WTC11 (cell line): Measurements from ENCODE around the gene YES1. TPM values are rescaled to one million over a fixed set of nuclear protein-coding genes. Genes with fewer than 3 reads are reported as not detected.
A peak's percentile ranks its signal among the peaks of the same experiment; 100 is the strongest.
"Not testable (repeated sequence)": the region's sequence is repeated elsewhere in the genome, so short reads cannot be mapped to it uniquely, and the experiment has no call there.

Source experiments
- ATAC-seq: fragments of 200-7000 bp; cut with Tn5 transposase; 2 replicates; pipeline ENCODE4 v1.10.0; 2021; ENCODE audit warnings: mild to moderate bottlenecking, moderate library complexity
- CTCF ChIA-PET: fragments of 300-600 bp; sonication (Branson Sonifier 250); formaldehyde crosslinking; loops from one replicate; lab custom pipeline; 2021; ENCODE audit warnings: antibody characterized with exemption; lab: Charles Lee
- POLR2A ChIA-PET: fragments of 350-600 bp; sonication (Branson Sonifier 250); formaldehyde crosslinking; loops from one replicate; lab custom pipeline; 2021; ENCODE audit warnings: antibody characterized with exemption; lab: Charles Lee
- DNase-seq: peaks from one replicate; pipeline ENCODE4 v3.0.0; 2021; ENCODE audit warnings: low spot score
- H3K27ac Mint-ChIP-seq: 2 replicates; pipeline ENCODE4 v1.8.0; 2021; ENCODE audit warnings: mixed read lengths
- H3K27me3 Mint-ChIP-seq: 2 replicates; pipeline ENCODE4 v1.8.0; 2021; ENCODE audit warnings: low read depth, mild to moderate bottlenecking, moderate library complexity, mixed read lengths
- H3K36me3 Mint-ChIP-seq: 2 replicates; pipeline ENCODE4 v1.8.0; 2021; ENCODE audit warnings: mixed read lengths
- H3K4me1 Mint-ChIP-seq: 2 replicates; pipeline ENCODE4 v1.8.0; 2022; ENCODE audit warnings: mixed read lengths
- H3K4me3 Mint-ChIP-seq: 2 replicates; pipeline ENCODE4 v1.8.0; 2021; ENCODE audit warnings: mild to moderate bottlenecking, moderate library complexity, mixed read lengths
- H3K9me3 Mint-ChIP-seq: 2 replicates; pipeline ENCODE4 v1.8.0; 2021; ENCODE audit warnings: mixed read lengths
- EMX1 ChIP-seq: fragments of 250-450 bp; sonication (Bioruptor Pico); IDR thresholded peaks from 2 replicates; pipeline ENCODE4 v1.8.0; 2021; ENCODE audit warnings: mild to moderate bottlenecking
- FOXK1 ChIP-seq: sonication (generic); formaldehyde crosslinking; IDR thresholded peaks from 2 replicates; pipeline ENCODE4 v1.8.0; 2022; ENCODE audit warnings: mild to moderate bottlenecking, moderate library complexity, missing genetic modification reagents
- FOXP4 ChIP-seq: sonication (generic); formaldehyde crosslinking; IDR thresholded peaks from 2 replicates; pipeline ENCODE4 v1.8.0; 2022; ENCODE audit warnings: mild to moderate bottlenecking, missing genetic modification reagents
- HMGA2 ChIP-seq: fragments of 250-450 bp; sonication (Bioruptor Pico); IDR thresholded peaks from 2 replicates; pipeline ENCODE4 v1.4.0; 2021; ENCODE audit warnings: mild to moderate bottlenecking, moderate library complexity
- NFYB ChIP-seq: sonication (generic); formaldehyde crosslinking; conservative IDR thresholded peaks from 2 replicates; pipeline ENCODE4 v1.8.0; 2022; ENCODE audit warnings: low read depth, missing genetic modification reagents
- ZNF263 ChIP-seq: sonication (generic); formaldehyde crosslinking; IDR thresholded peaks from 2 replicates; pipeline ENCODE4 v1.8.1; 2022; ENCODE audit warnings: low read depth, mild to moderate bottlenecking, moderate library complexity, missing genetic modification reagents
- ZNF532 ChIP-seq: fragments of 250-450 bp; sonication (Bioruptor Pico); IDR thresholded peaks from 2 replicates; pipeline ENCODE4 v1.9.0; 2021; ENCODE audit warnings: mild to moderate bottlenecking, borderline replicate concordance
- total RNA-seq: library from RNA; stranded (reverse); gene quantifications from 3 replicates; pipeline ENCODE4 v1.2.3, GENCODE V29; 2021
- TF ChIP-seq, protein P1 (sequence below): sonication (generic); formaldehyde crosslinking; IDR thresholded peaks from 2 replicates; pipeline ENCODE4 v1.8.0; 2023; ENCODE audit warnings: missing genetic modification reagents
- TF ChIP-seq, protein P2 (sequence below): sonication (generic); formaldehyde crosslinking; IDR thresholded peaks from 2 replicates; pipeline ENCODE4 v1.8.1; 2023; ENCODE audit warnings: mild to moderate bottlenecking, missing genetic modification reagents, moderate library complexity
- TF ChIP-seq, protein P3 (sequence below): fragments of 200-600 bp; IDR thresholded peaks from 2 replicates; pipeline ENCODE4 v1.8.0; 2022; ENCODE audit warnings: antibody characterized with exemption

Gene YES1
- total RNA-seq, 1 experiment from 2014 or later, result 113 TPM

GRCh38 chr18:766550-766860 lies 45.5 kb downstream of the YES1 start (continued):
- TF ChIP-seq ZNF532 (CRISPR knock-in tag) (no peak), NFYB (no peak), ZNF263 (CRISPR knock-in tag) (no peak)
- TF ChIP-seq, protein P1, sequence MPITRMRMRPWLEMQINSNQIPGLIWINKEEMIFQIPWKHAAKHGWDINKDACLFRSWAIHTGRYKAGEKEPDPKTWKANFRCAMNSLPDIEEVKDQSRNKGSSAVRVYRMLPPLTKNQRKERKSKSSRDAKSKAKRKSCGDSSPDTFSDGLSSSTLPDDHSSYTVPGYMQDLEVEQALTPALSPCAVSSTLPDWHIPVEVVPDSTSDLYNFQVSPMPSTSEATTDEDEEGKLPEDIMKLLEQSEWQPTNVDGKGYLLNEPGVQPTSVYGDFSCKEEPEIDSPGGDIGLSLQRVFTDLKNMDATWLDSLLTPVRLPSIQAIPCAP, result no peak

- H3K4me1 Mint-ChIP-seq, result peaks cover 11% of the 10 kb centered on the region
- H3K4me3 Mint-ChIP-seq, result no peak overlapping the region
- no peaks in the 10 kb centered on the region; the same call in 1 of the 2 replicates for H3K9me3 Mint-ChIP-seq
- no peaks in the 10 kb centered on the region for H3K36me3 Mint-ChIP-seq
- peak overlapping the region; percentile 5; the same call in 1 of the 2 replicates for H3K27ac Mint-ChIP-seq
- no peak for TF ChIP-seq FOXP4 (CRISPR knock-in tag)
- ChIA-PET CTCF (no interaction called here), POLR2A (no interaction called here)
- ATAC-seq (no peak), DNase-seq (no peak)
- H3K27me3 Mint-ChIP-seq, result no peaks in the 10 kb centered on the region
Observed at GRCh38 chr18:765764-766549, 46.1 kb downstream of the YES1 start.

GRCh38 chr18:759864-760263 lies 52.2 kb downstream of the YES1 start:
- ATAC-seq, CTCF ChIA-PET, H3K9me3 Mint-ChIP-seq, H3K36me3 Mint-ChIP-seq, DNase-seq, H3K4me3 Mint-ChIP-seq, H3K27ac Mint-ChIP-seq, H3K4me1 Mint-ChIP-seq, H3K27me3 Mint-ChIP-seq, POLR2A ChIA-PET: not testable (repeated sequence)

DNA sequence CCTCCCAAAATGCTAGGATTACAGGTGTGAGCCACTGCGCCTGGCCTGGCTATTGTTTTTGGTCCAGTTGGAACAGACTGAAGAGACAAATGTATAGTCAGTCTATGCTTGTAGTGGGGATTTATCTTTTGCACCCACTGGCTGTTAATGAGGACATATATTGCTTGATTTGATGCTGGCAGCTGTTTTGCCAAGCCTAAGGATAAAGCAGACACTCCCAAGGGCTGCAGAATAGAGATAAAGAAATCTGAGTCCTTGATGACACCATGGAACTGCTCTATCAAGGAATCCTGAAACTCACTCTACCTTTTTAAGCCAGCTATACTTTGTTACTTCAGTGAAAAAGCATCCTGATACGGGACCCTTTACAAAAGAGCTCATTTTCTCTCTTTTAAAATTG lies 56.5 kb downstream of the YES1 start:
- Mint-ChIP-seq H3K27me3 (no peaks in the 10 kb centered on the region), H3K27ac (no peak overlapping the region), H3K4me1 (no peaks in the 10 kb centered on the region), H3K9me3 (peaks cover 4% of the 10 kb centered on the region; the same call in 1 of the 2 replicates), H3K36me3 (peaks cover 12% of the 10 kb centered on the region), H3K4me3 (no peak overlapping the region)
- no peak for DNase-seq
- ChIA-PET CTCF (no interaction called here), POLR2A (no interaction called here)
- ATAC-seq, result no peak
- TF ChIP-seq, protein P2, sequence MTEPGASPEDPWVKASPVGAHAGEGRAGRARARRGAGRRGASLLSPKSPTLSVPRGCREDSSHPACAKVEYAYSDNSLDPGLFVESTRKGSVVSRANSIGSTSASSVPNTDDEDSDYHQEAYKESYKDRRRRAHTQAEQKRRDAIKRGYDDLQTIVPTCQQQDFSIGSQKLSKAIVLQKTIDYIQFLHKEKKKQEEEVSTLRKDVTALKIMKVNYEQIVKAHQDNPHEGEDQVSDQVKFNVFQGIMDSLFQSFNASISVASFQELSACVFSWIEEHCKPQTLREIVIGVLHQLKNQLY (CRISPR knock-in tag), result no peak
- TF ChIP-seq EMX1 (no peak), FOXK1 (CRISPR knock-in tag) (no peak), ZNF532 (CRISPR knock-in tag) (no peak), HMGA2 (CRISPR knock-in tag) (no peak)
- TF ChIP-seq, protein P3, sequence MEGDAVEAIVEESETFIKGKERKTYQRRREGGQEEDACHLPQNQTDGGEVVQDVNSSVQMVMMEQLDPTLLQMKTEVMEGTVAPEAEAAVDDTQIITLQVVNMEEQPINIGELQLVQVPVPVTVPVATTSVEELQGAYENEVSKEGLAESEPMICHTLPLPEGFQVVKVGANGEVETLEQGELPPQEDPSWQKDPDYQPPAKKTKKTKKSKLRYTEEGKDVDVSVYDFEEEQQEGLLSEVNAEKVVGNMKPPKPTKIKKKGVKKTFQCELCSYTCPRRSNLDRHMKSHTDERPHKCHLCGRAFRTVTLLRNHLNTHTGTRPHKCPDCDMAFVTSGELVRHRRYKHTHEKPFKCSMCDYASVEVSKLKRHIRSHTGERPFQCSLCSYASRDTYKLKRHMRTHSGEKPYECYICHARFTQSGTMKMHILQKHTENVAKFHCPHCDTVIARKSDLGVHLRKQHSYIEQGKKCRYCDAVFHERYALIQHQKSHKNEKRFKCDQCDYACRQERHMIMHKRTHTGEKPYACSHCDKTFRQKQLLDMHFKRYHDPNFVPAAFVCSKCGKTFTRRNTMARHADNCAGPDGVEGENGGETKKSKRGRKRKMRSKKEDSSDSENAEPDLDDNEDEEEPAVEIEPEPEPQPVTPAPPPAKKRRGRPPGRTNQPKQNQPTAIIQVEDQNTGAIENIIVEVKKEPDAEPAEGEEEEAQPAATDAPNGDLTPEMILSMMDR, result no peak
